Lower lobe of right lung (tissue), 2 donors: ENCODE results near the gene EXOC7. TPM values are rescaled to one million over a fixed set of nuclear protein-coding genes. Genes with fewer than 3 reads are reported as not detected.

Experiments used
- ATAC-seq, 2 donors: fragments of 200-7000 bp; cut with Tn5 transposase; one replicate each; pipeline ENCODE4 v1.9.1; 2020 to 2022; ENCODE audit warnings: mild to moderate bottlenecking in 2 of 2, moderate library complexity in 2 of 2
- DNase-seq: peaks from one replicate; pipeline ENCODE4 v3.0.0-alpha.2; 2020
- H3K27ac ChIP-seq: fragments of 200-600 bp; one replicate; pipeline ENCODE4 v1.8.0; 2022
- H3K27me3 ChIP-seq: fragments of 200-600 bp; one replicate; pipeline ENCODE4 v1.8.0; 2022; ENCODE audit warnings: low read depth
- H3K36me3 ChIP-seq: fragments of 200-600 bp; one replicate; pipeline ENCODE4 v1.8.0; 2022; ENCODE audit warnings: mild to moderate bottlenecking
- H3K4me1 ChIP-seq: fragments of 200-600 bp; one replicate; pipeline ENCODE4 v1.8.0; 2022
- H3K4me3 ChIP-seq: fragments of 200-600 bp; one replicate; pipeline ENCODE4 v1.8.0; 2022; ENCODE audit warnings: mild to moderate bottlenecking
- H3K9me3 ChIP-seq: fragments of 200-600 bp; one replicate; pipeline ENCODE4 v1.8.0; 2022
- CTCF ChIP-seq: fragments of 200-600 bp; IDR thresholded peaks from one replicate; pipeline ENCODE4 v1.8.0; 2022; ENCODE audit warnings: antibody characterized with exemption, mild to moderate bottlenecking
- intact Hi-C: fragments of 100-400 bp; cut with DNase I; formaldehyde crosslinking; loops from one replicate; pipeline ENCODE4 v1.11.0; 2022
- total RNA-seq: library from RNA; stranded (reverse); fragmentation: NEBNext Ultra II Directional; extraction: Animal tissue kit (Norgen Biotek cat#: 25700); gene quantifications from one replicate; pipeline ENCODE4 v1.2.1, GENCODE V29; 2021
- donor health status: DM: no; HTN: yes; CAD: no; lungs with severe emphysema.

EXOC7 gene
- total RNA-seq, 1 donor from 2014 or later: 118 TPM

DNA sequence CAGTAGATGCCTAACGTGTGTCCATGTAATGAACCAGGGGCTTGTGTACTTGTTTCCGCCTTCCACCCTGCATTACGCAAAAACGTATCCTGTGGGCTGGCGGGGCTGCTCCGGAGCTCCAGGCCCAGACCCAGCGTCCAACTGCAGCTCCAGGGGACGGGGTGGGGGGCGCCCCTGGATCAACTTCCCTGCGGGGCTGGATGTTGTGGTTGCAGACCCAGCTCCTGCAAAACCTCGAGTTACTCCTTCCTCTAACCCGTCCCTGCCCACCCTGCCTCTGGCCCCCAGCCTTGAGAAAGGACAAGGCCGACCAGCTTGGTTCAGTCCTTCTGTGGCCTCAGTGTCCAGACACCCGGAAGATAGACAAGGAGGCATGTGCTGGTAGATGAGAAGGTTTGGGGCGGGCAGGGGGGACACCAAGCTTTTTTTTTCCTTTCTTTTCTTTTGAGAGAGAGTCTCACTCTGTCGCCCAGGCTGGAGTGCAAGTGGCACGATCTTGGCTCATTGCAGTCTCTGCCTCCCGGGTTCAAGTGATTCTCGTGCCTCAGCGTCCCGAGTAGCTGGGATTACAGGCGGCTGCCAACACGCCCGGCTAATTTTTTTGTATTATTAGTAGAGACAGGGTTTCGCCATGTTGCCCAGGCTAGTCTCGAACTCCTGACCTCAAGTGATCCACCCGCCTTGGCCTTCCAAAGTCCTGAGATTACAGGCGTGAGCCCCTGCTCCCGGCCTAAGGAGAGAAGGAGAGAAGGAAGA, 731 bp upstream of the EXOC7 start:
- ATAC-seq (peak in 1 of 2 donors; percentile 35), DNase-seq (peak; percentile 49)
- TF ChIP-seq CTCF: no peak
- Histone ChIP-seq H3K36me3 (peaks cover 26% of the 10 kb centered on the region), H3K4me1 (peaks cover 18% of the 10 kb centered on the region), H3K9me3 (no peaks in the 10 kb centered on the region), H3K27ac (peak overlapping the region; percentile 83), H3K27me3 (no peaks in the 10 kb centered on the region), H3K4me3 (peak overlapping the region; percentile 97)
- intact Hi-C loops: no loop called here

GRCh38 chr17:76102944-76103273, 678 bp downstream of the EXOC7 start:
- no peaks in the 10 kb centered on the region for H3K9me3 ChIP-seq
- H3K27me3 ChIP-seq: no peaks in the 10 kb centered on the region
- no peak for TF ChIP-seq CTCF
- intact Hi-C loops: no loop called here
- peaks cover 39% of the 10 kb centered on the region for H3K36me3 ChIP-seq
- DNase-seq: no peak
- peak overlapping the region; percentile 83 for H3K27ac ChIP-seq
- peak in 1 of 2 donors; percentile 21 for ATAC-seq
- H3K4me3 ChIP-seq: peak overlapping the region; percentile 97
- peaks cover 18% of the 10 kb centered on the region for H3K4me1 ChIP-seq

DNA sequence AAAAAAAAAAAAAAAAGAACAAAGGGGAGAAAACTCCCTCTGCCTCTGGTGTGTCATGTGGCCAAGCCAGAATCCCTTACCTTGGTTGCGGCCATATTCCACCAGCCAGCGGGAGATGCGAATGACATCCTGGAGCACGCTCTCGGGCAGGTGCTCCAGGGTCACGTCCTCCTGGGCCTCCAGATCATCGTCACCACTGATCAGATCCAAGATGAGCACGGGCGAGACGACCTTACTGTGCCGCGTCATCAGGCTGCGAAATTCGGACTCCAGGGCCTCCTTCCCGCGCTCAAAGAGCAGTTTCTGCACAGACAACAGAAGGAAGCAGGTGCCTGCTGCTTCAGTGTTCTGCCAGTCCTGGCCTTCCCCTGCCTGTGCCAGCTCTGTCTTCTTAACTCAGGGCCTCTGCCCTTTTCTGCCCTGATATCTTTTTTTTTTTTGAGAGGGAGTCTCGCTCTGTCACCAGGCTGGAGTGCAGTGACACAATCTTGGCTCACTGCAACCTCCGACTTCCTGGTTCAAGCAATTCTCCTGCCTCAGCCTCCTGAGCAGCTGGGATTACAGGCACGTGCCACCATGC, 5.8 kb downstream of the EXOC7 start:
- peaks cover 11% of the 10 kb centered on the region for H3K4me1 ChIP-seq
- intact Hi-C loops: no loop called here
- H3K27ac ChIP-seq: no peak overlapping the region
- no peak overlapping the region for H3K4me3 ChIP-seq
- no peaks in the 10 kb centered on the region for H3K27me3 ChIP-seq
- peak; percentile 24 for DNase-seq
- H3K9me3 ChIP-seq: no peaks in the 10 kb centered on the region
- peaks cover 90% of the 10 kb centered on the region for H3K36me3 ChIP-seq
- no peak for ATAC-seq
- no peak for TF ChIP-seq CTCF

DNA sequence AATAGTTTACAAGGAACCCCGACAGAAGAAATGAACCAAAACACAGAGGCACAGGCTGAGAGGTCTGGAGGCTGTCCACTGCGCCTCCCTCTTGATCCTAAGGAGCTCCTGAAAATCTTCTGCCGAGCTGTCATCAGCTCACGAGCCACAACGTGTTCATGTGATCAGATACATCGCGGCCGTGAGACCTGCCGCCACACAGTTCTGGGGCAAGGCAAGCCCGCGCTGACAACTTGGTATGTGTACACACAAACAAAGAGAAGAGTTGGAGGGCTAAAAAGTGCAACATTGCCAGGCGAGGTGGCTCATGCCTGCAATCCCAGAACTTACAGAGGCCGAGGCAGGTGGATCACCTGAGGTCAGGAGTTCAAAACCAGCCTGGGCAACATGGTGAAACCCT, 7.6 kb downstream of the EXOC7 start:
- intact Hi-C loops: no loop called here
- H3K9me3 ChIP-seq: no peaks in the 10 kb centered on the region
- no peaks in the 10 kb centered on the region for H3K4me1 ChIP-seq
- H3K36me3 ChIP-seq: peaks cover 99% of the 10 kb centered on the region
- no peaks in the 10 kb centered on the region for H3K27me3 ChIP-seq
- DNase-seq (peak; percentile 34), ATAC-seq (no peak)
- no peak for TF ChIP-seq CTCF
- no peak overlapping the region for H3K4me3 ChIP-seq
- H3K27ac ChIP-seq: no peak overlapping the region

- H3K4me3 ChIP-seq: no peak overlapping the region
- no peak overlapping the region for H3K27ac ChIP-seq
- H3K36me3 ChIP-seq: peaks cover 99% of the 10 kb centered on the region
- H3K27me3 ChIP-seq: no peaks in the 10 kb centered on the region
- no peak for TF ChIP-seq CTCF
- DNase-seq (peak; percentile 35), ATAC-seq (no peak)
- H3K4me1 ChIP-seq: no peaks in the 10 kb centered on the region
- H3K9me3 ChIP-seq: no peaks in the 10 kb centered on the region
- intact Hi-C loops: no loop called here
Observed at GRCh38 chr17:76094046-76094445, 9.5 kb downstream of the EXOC7 start.
